H1 (cell line): Measurements from ENCODE around the gene TRAF4. TPM values are rescaled to one million over a fixed set of nuclear protein-coding genes. Genes with fewer than 3 reads are reported as not detected.

Source experiments
- CTCF ChIA-PET: fragments of 300-600 bp; sonication (Branson Sonifier 250); formaldehyde crosslinking; loops from one replicate; lab custom pipeline; 2021; ENCODE audit not compliant: partially characterized antibody; lab: Charles Lee
- POLR2A ChIA-PET: fragments of 300-600 bp; sonication (Branson Sonifier 250); formaldehyde crosslinking; loops from one replicate; lab custom pipeline; 2021; ENCODE audit warnings: inconsistent platforms; ENCODE audit not compliant: partially characterized antibody; lab: Charles Lee
- DNase-seq, 2 experiments: peaks; one replicate each; pipeline versions ENCODE4 v3.0.0 to v3.0.0-alpha.2; 2010 to 2022; ENCODE audit warnings: low spot score in 2 of 2, low read depth in 1 of 2, mixed read lengths in 1 of 2
- FAIRE-seq: peaks from 2 replicates; lab custom pipeline; 2011; peaks lifted over from hg19 to GRCh38; lab: Jason Lieb, UNC
- H2AFZ ChIP-seq: 2 replicates; pipeline ENCODE4 v1.8.1; 2012; ENCODE audit warnings: low read length, inconsistent platforms
- H2AK5ac ChIP-seq: 2 replicates; pipeline ENCODE4 v1.6.1; 2013; ENCODE audit warnings: low read depth, low read length
- H2BK120ac ChIP-seq: replicated peaks from 2 replicates; pipeline ENCODE3; 2013; ENCODE audit warnings: low read depth, low read length, inconsistent platforms
- H2BK12ac ChIP-seq: 2 replicates; pipeline ENCODE4 v1.6.1; 2013; ENCODE audit warnings: low read depth, low read length
- H2BK15ac ChIP-seq: 2 replicates; pipeline ENCODE4 v1.6.1; 2013; ENCODE audit warnings: low read length
- H2BK20ac ChIP-seq: 2 replicates; pipeline ENCODE4 v1.6.1; 2013; ENCODE audit warnings: low read length
- H2BK5ac ChIP-seq: 2 replicates; pipeline ENCODE4 v1.6.1; 2013; ENCODE audit warnings: low read depth, low read length
- H3K14ac ChIP-seq: 2 replicates; pipeline ENCODE4 v1.6.1; 2013; ENCODE audit warnings: inconsistent platforms; ENCODE audit not compliant: insufficient read length
- H3K18ac ChIP-seq: 2 replicates; pipeline ENCODE4 v1.6.1; 2013; ENCODE audit warnings: low read length; ENCODE audit errors: extremely low read depth
- H3K23ac ChIP-seq: 2 replicates; pipeline ENCODE4 v1.6.1; 2013; ENCODE audit warnings: inconsistent platforms; ENCODE audit not compliant: insufficient read length
- H3K23me2 ChIP-seq: 2 replicates; pipeline ENCODE4 v1.6.1; 2013; ENCODE audit warnings: low read depth, low read length
- H3K27ac ChIP-seq: 2 replicates; pipeline ENCODE4 v1.6.1; 2011; ENCODE audit warnings: low read depth, low read length, inconsistent platforms
- H3K27me3 ChIP-seq, 4 experiments: replicated peaks in 1 of 4; 1 replicate in 1 of 4; 2 replicates in 3 of 4; pipeline versions ENCODE4 v1.6.1 to v1.8.1; 2011 to 2013; ENCODE audit warnings: low read length in 3 of 4, mild to moderate bottlenecking in 3 of 4, inconsistent platforms in 2 of 4, mixed read lengths in 2 of 4, moderate library complexity in 1 of 4; ENCODE audit not compliant: control insufficient read depth in 3 of 4, insufficient read depth in 3 of 4; ENCODE audit errors: extremely low read depth in 1 of 4
- H3K36me3 ChIP-seq, 4 experiments: 2 replicates each; pipeline versions ENCODE4 v1.6.1 to v1.8.1; 2011 to 2013; ENCODE audit warnings: mild to moderate bottlenecking in 4 of 4, low read length in 3 of 4, moderate library complexity in 2 of 4, control low read depth in 1 of 4, inconsistent platforms in 1 of 4; ENCODE audit not compliant: insufficient read depth in 4 of 4, control insufficient read depth in 2 of 4
- H3K4ac ChIP-seq: replicated peaks from 2 replicates; pipeline ENCODE3; 2013; ENCODE audit warnings: low read length, low read depth, mixed read lengths, inconsistent platforms; ENCODE audit not compliant: insufficient read length
- H3K4me1 ChIP-seq, 4 experiments: replicated peaks in 1 of 4; 1 replicate in 1 of 4; 2 replicates in 3 of 4; pipeline versions ENCODE4 v1.6.1 to v1.8.1; 2011 to 2013; ENCODE audit warnings: low read length in 3 of 4, inconsistent platforms in 2 of 4, mixed read lengths in 1 of 4; ENCODE audit not compliant: insufficient read depth in 4 of 4, control insufficient read depth in 3 of 4
- H3K4me2 ChIP-seq, 2 experiments: 2 replicates each; pipeline versions ENCODE4 v1.6.1 to v1.8.1; 2011 to 2013; ENCODE audit warnings: low read depth in 2 of 2, low read length in 2 of 2, control low read depth in 1 of 2, inconsistent platforms in 1 of 2, mild to moderate bottlenecking in 1 of 2; ENCODE audit not compliant: insufficient read depth in 1 of 2
- H3K4me3 ChIP-seq, 4 experiments: fragments of 200-600, 300-600 bp in 1 of 4; sonication (generic), shearing (Covaris generic), sonication (Bioruptor Twin) in 1 of 4; 2 replicates each; pipeline versions ENCODE4 v1.5.1 to v1.8.1; 2011 to 2016; ENCODE audit warnings: low read length in 4 of 4, low read depth in 3 of 4, control low read depth in 2 of 4, inconsistent platforms in 2 of 4, mild to moderate bottlenecking in 2 of 4, mixed read lengths in 1 of 4, moderate library complexity in 1 of 4; ENCODE audit not compliant: insufficient read depth in 2 of 4; ENCODE audit errors: extremely low read depth in 1 of 4
- H3K56ac ChIP-seq: replicated peaks from 2 replicates; pipeline ENCODE3; 2013; ENCODE audit warnings: low read depth, mild to moderate bottlenecking, mixed read lengths, low read length, inconsistent platforms; ENCODE audit not compliant: insufficient read length
- H3K79me1 ChIP-seq: 2 replicates; pipeline ENCODE4 v1.6.1; 2013; ENCODE audit warnings: low read depth, low read length, control low read depth
- H3K79me2 ChIP-seq, 2 experiments: 2 replicates each; pipeline versions ENCODE4 v1.6.1 to v1.8.1; 2012 to 2013; ENCODE audit warnings: low read length in 2 of 2, mild to moderate bottlenecking in 2 of 2, inconsistent platforms in 1 of 2; ENCODE audit not compliant: insufficient read depth in 2 of 2, control insufficient read depth in 1 of 2
- H3K9ac ChIP-seq, 4 experiments: replicated peaks in 1 of 4; 1 replicate in 1 of 4; 2 replicates in 3 of 4; pipeline versions ENCODE4 v1.6.1 to v1.8.1; 2011 to 2013; ENCODE audit warnings: low read depth in 3 of 4, low read length in 3 of 4, control low read depth in 2 of 4, mild to moderate bottlenecking in 2 of 4, moderate library complexity in 2 of 4, inconsistent platforms in 1 of 4; ENCODE audit errors: extremely low read depth in 1 of 4
- H3K9me3 ChIP-seq, 2 experiments: 2 replicates each; pipeline versions ENCODE4 v1.6.1 to v1.8.1; 2012 to 2013; ENCODE audit warnings: mild to moderate bottlenecking in 2 of 2, moderate library complexity in 2 of 2, control low read depth in 1 of 2, inconsistent platforms in 1 of 2, low read depth in 1 of 2, low read length in 1 of 2, mixed read lengths in 1 of 2; ENCODE audit not compliant: insufficient read depth in 2 of 2
- H4K20me1 ChIP-seq, 2 experiments: replicated peaks in 1 of 2; 2 replicates each; pipeline versions ENCODE3 to v1.8.1; 2011 to 2013; ENCODE audit warnings: inconsistent platforms in 2 of 2, low read length in 2 of 2, mild to moderate bottlenecking in 1 of 2; ENCODE audit not compliant: insufficient read depth in 2 of 2, control insufficient read depth in 1 of 2
- H4K5ac ChIP-seq: 2 replicates; pipeline ENCODE4 v1.6.1; 2013; ENCODE audit warnings: low read length, low read depth, mixed read lengths, inconsistent platforms; ENCODE audit not compliant: insufficient read length
- H4K8ac ChIP-seq: 2 replicates; pipeline ENCODE4 v1.8.0; 2013; ENCODE audit warnings: mild to moderate bottlenecking, moderate library complexity, low read length, inconsistent platforms; ENCODE audit not compliant: insufficient read depth; ENCODE audit errors: extremely low read depth
- H4K91ac ChIP-seq: replicated peaks from 2 replicates; pipeline ENCODE3; 2013; ENCODE audit warnings: low read length, mixed read lengths, inconsistent platforms; ENCODE audit not compliant: insufficient read length
- BACH1 ChIP-seq: IDR thresholded peaks from 2 replicates; pipeline ENCODE4 v1.6.1; 2012; ENCODE audit warnings: low read length, improper control_type of control experiment
- BCL11A ChIP-seq, 2 experiments: IDR thresholded peaks; one replicate each; pipeline ENCODE4 v1.6.1; 2011; ENCODE audit warnings: low read depth in 2 of 2, low read length in 2 of 2, mild to moderate bottlenecking in 2 of 2
- BRCA1 ChIP-seq: IDR thresholded peaks from 2 replicates; pipeline ENCODE4 v1.6.1; 2012; ENCODE audit warnings: low read depth, low read length, improper control_type of control experiment
- HDAC6 ChIP-seq: IDR thresholded peaks from one replicate; pipeline ENCODE4 v1.7.1; 2012; ENCODE audit warnings: low read depth, mild to moderate bottlenecking, inconsistent platforms, low read length, moderate library complexity
- POLR2A ChIP-seq, 2 experiments: IDR thresholded peaks; 1 replicate in 1 of 2; 2 replicates in 1 of 2; pipeline ENCODE4 v1.6.1; 2011; ENCODE audit warnings: low read depth in 2 of 2, low read length in 2 of 2, mild to moderate bottlenecking in 2 of 2; ENCODE audit errors: control extremely low read depth in 1 of 2
- POU5F1 ChIP-seq: IDR thresholded peaks from 2 replicates; pipeline ENCODE4 v1.6.1; 2011; ENCODE audit warnings: low read depth, mild to moderate bottlenecking, low read length, moderate library complexity
- RBBP5 ChIP-seq: IDR thresholded peaks from 2 replicates; pipeline ENCODE4 v1.7.1; 2012; ENCODE audit warnings: low read depth, mild to moderate bottlenecking, inconsistent platforms, low read length, moderate library complexity, borderline replicate concordance
- RXRA ChIP-seq: IDR thresholded peaks from 2 replicates; pipeline ENCODE4 v1.6.1; 2011; ENCODE audit warnings: low read depth, mild to moderate bottlenecking, low read length, moderate library complexity; ENCODE audit not compliant: insufficient read depth
- WGBS, 2 experiments: shearing (Covaris generic) in 1 of 2; methylation state at CpG; one replicate each; pipeline versions ENCODE4 v1.1.6 to v1.1.7; 2013 to 2015; ENCODE audit warnings: low lambda C conversion rate in 2 of 2, mixed read lengths in 2 of 2, inconsistent platforms in 1 of 2, low coverage in 1 of 2, missing lambda C conversion rate in 1 of 2; ENCODE audit not compliant: insufficient replicate concordance in 2 of 2, insufficient coverage in 1 of 2, insufficient read length in 1 of 2; ENCODE audit errors: extremely low coverage in 1 of 2, missing lambda C conversion rate in 1 of 2; 5-methylcytosine and 5-hydroxymethylcytosine counted together
- polyA plus RNA-seq, 7 experiments: library from polyadenylated mRNA; depleted of rRNA in 3 of 7; stranded (reverse) in 5 of 7; unstranded in 2 of 7; fragments of >200 nt in 5 of 7; fragments of 200-250 nt in 2 of 7; gene quantifications; 1 replicate in 5 of 7; 2 replicates in 1 of 7; 4 replicates in 1 of 7; pipeline versions ENCODE4 v1.2.1 to v1.2.3, GENCODE V29; 2011 to 2013; ENCODE audit warnings: missing spikeins in 2 of 7, mixed read lengths in 2 of 7
- total RNA-seq: library from RNA; stranded (reverse); fragmentation: NEBNext Ultra II Directional; extraction: Animal tissue kit (Norgen Biotek cat#: 25700); gene quantifications from 2 replicates; pipeline ENCODE4 v1.2.1, GENCODE V29; 2021

The TRAF4 gene
- total and polyA plus RNA-seq, 2 of the 8 experiments (the other 6 are each of a cell fraction or from before 2014, with no cell fraction given) = 167 to 170 TPM

- POLR2A ChIA-PET = interaction anchor here (1.1 to 11.4 kb wide), 5 partner anchors 9 to 45 kb away, joined by 3 to 240 read pairs (median 5); partner anchors contain the start of genes RPL23A and TRAF4
- Histone ChIP-seq H2AK5ac (no peak overlapping the region), H3K4me1 (peaks cover 9 to 25% (median 17%) of the 10 kb centered on the region in 4 experiments; a peak in 6 of 7 replicates), H3K79me2 (peaks cover 0 to 14% of the 10 kb centered on the region in 2 experiments; a peak in 2 of 4 replicates), H2BK20ac (no peak overlapping the region), H3K9ac (no peak overlapping the region), H4K20me1 (peaks cover 0 to 2% of the 10 kb centered on the region in 2 experiments), H3K23ac (no peak overlapping the region), H2BK120ac (no peak overlapping the region), H2BK15ac (no peak overlapping the region), H3K4me3 (no peak overlapping the region), H3K9me3 (no peaks in the 10 kb centered on the region), H2BK12ac (no peak overlapping the region), H3K79me1 (peaks cover 2% of the 10 kb centered on the region; the same call in 1 of the 2 replicates), H4K5ac (no peak overlapping the region), H3K27ac (no peak overlapping the region), H3K36me3 (peaks cover 0 to 17% (median 11%) of the 10 kb centered on the region in 4 experiments; a peak in 5 of 8 replicates), H3K23me2 (peaks cover 4% of the 10 kb centered on the region; the same call in 1 of the 2 replicates), H3K4ac (no peak overlapping the region), H4K8ac (no peak overlapping the region), H4K91ac (no peak overlapping the region), H3K4me2 (no peak overlapping the region), H3K27me3 (no peaks in the 10 kb centered on the region), H3K14ac (no peak overlapping the region), H2AFZ (no peak overlapping the region), H3K18ac (no peak overlapping the region), H2BK5ac (peak overlapping the region; percentile 18; the same call in 1 of the 2 replicates), H3K56ac (no peak overlapping the region)
- whole genome bisulfite sequencing, 2 experiments = 96% methylated on average over 4 of the region's 4 CpGs; no CpG with 5 or more reads in 1 of the 2 experiments
- CTCF ChIA-PET = interaction anchor here (0.5 to 7.3 kb wide), 29 partner anchors 9 to 1345 kb away, joined by 3 to 134 read pairs (median 13); partner anchors contain the start of genes DHRS13, FAM222B, FLOT2 and NEK8
- DNase-seq = no peak
- no peak for FAIRE-seq
- TF ChIP-seq BRCA1 (no peak), RXRA (no peak), RBBP5 (no peak), BCL11A (IDR thresholded peaks at IDR 0.05; ENCODE audit: low read depth in 2 of 2, low read length in 2 of 2) (no peak), BACH1 (no peak), POU5F1 (no peak), HDAC6 (no peak), POLR2A (IDR thresholded peaks at IDR 0.05; ENCODE audit: control extremely low read depth in 1 of 2, low read depth in 2 of 2, low read length in 2 of 2) (no peak)
These were observed 21.2 kb downstream of the TRAF4 start for GRCh38 chr17:28765038-28765437.
